Endothelial cell of umbilical vein (primary cell): Measurements from ENCODE around the gene ANKUB1.

Source experiments
- CTCF ChIP-seq, 2 donors: IDR thresholded peaks; 1 replicate in 1 of 2; 2 replicates in 1 of 2; pipeline ENCODE4 v1.5.1; 2011; ENCODE audit warnings: low read length in 2 of 2, mild to moderate bottlenecking in 2 of 2, moderate library complexity in 2 of 2, control low read depth in 1 of 2, inconsistent platforms in 1 of 2, low read depth in 1 of 2; ENCODE audit not compliant: insufficient read depth in 1 of 2; ENCODE audit errors: extremely low read depth in 1 of 2
- EZH2 ChIP-seq: IDR thresholded peaks from 2 replicates; pipeline ENCODE4 v1.6.1; 2012; ENCODE audit warnings: borderline replicate concordance, low read depth, mild to moderate bottlenecking, moderate library complexity, low read length, inconsistent platforms; ENCODE audit not compliant: severe bottlenecking
- FOS ChIP-seq: IDR thresholded peaks from 2 replicates; pipeline ENCODE4 v1.6.1; 2011; ENCODE audit warnings: mild to moderate bottlenecking, low read length, moderate library complexity, borderline replicate concordance; ENCODE audit not compliant: insufficient read depth
- POLR2A ChIP-seq: IDR thresholded peaks from 2 replicates; pipeline ENCODE4 v1.6.1; 2012; ENCODE audit warnings: low read depth, mild to moderate bottlenecking, control low read depth, low read length
- POLR2AphosphoS5 ChIP-seq: IDR thresholded peaks from 2 replicates; pipeline ENCODE4 v1.6.1; 2012; ENCODE audit warnings: low read depth, mild to moderate bottlenecking, control low read depth, low read length, moderate library complexity; ENCODE audit not compliant: insufficient read depth

GRCh38 chr3:149784064-149784704 is 8.2 kb downstream of the ANKUB1 start:
- TF ChIP-seq CTCF (IDR thresholded peaks at IDR 0.05; ENCODE audit: extremely low read depth in 1 of 2, insufficient read depth in 1 of 2, low read depth in 1 of 2, low read length in 2 of 2) (no peak), POLR2A (no peak), POLR2AphosphoS5 (no peak), EZH2 (no peak), FOS (no peak)
